ENCODE results near the gene OR6Y1. TPM values are rescaled to one million over a fixed set of nuclear protein-coding genes. Genes with fewer than 3 reads are reported as not detected.

The OR6Y1 gene
- total RNA-seq, result not detected in 2 replicates

GRCh38 chr1:158554352-158554751 lies at the start of gene OR6Y1:
Gene OR6Y1 (minus strand): TSS chr1:158554405. CDS start chr1:158548105, 6,300 bp downstream.
- no peak for DNase-seq (ENCODE audit: low read depth)

- DNase-seq (ENCODE audit: low read depth), result no peak
Measured at GRCh38 chr1:158600735-158601134, 46.5 kb upstream of the OR6Y1 start.

DNA sequence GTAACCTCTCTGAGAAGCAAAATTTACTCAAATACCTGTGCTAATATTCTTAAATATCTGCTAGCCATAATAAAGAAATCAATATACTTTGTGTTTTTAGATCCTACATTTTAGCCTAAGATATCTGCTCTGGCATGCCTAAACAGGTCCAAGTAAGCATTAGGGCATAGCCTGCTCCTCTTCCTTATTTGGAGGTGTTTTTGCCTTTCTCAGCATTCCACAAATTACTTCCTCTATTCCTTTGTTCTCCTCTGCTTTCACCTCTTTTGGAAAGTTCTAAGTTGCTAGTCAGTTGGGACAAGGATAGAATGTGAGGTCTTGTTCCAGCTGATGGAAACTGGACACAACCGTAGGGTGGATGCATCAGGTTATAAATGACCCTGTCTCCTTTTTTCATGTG lies 32.7 kb upstream of the OR6Y1 start:
- DNase-seq (ENCODE audit: low read depth), result no peak

- no peak for DNase-seq (ENCODE audit: low read depth)
Measured at GRCh38 chr1:158583962-158584361, 29.8 kb upstream of the OR6Y1 start.

GRCh38 chr1:158579733-158580132 lies 25.5 kb upstream of the OR6Y1 start, which contains the start of gene OR10X1:
Gene OR10X1 (minus strand): TSS chr1:158579899. CDS start chr1:158579899, 0 bp downstream.
- no peak for DNase-seq (ENCODE audit: low read depth)

GRCh38 chr1:158577561-158577960 lies 23.4 kb upstream of the OR6Y1 start:
- no peak for DNase-seq (ENCODE audit: low read depth)

DNA sequence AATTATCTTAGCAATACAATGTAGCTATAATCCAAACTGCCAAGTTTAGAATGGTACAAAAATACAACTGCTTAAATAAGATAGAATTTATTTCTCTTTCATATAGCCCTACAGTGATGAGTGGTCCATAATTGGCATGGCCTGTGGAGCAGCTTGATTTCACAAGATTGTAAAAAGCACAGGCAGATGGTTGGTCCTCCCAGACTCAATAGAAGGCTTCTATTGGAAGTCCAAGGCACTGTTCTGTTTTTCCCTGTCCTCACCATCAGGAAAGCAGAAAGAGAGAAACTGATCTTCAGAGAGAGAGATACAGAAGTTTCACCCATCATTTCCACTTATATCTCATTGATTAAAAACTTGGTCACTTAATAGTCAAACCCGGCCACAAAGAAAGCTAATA lies 18.0 kb upstream of the OR6Y1 start:
- DNase-seq (ENCODE audit: low read depth), result no peak

DNA sequence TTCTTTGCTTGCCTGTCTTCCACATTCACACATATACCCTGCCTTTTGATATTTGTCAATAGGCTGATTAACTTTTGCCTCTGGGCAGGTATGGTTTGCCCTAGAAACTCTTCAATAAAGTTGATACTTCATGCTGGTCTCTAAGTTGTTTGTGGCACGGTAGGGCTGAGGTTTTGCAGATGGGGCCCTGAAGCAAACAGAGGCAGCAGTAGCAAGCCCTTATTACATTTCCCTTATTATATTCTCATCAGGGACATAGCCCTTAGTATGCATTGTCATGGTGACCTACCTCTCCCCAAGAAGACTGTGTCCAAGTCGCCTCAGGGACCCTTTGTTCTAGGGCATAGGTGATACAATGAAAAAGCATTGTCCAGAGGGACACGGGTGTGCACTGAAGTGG lies 16.3 kb upstream of the OR6Y1 start, which contains the start of gene OR6P1:
OR6P1 (minus strand) TSS at position 101 of the 400 bp plus-strand sequence. CDS start 6,976 bp downstream, outside the sequence.
- no peak for DNase-seq (ENCODE audit: low read depth)

DNA sequence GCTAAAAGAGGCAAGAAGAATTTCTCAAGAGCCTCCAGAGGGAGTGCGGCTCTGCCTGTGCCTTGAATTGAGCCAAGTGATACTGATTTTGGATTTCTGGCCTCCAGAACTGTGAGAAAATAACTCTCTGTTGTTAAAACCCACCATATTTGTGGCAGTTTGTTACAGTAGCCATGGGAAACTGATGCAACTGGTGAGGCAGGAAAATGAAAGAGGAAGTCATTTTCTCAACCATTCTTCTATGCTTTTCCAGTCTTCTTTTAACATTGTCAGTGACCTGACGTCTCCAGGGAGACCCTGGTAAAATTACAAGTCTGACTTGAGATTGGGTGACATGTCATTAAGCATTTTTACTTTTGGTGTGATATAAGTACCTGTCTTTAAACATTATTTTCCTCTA lies 10.4 kb upstream of the OR6Y1 start:
- no peak for DNase-seq (ENCODE audit: low read depth)

GRCh38 chr1:158563853-158564252 lies 9.6 kb upstream of the OR6Y1 start:
- no peak for DNase-seq (ENCODE audit: low read depth)

GRCh38 chr1:158559696-158560095 lies 5.5 kb upstream of the OR6Y1 start:
- DNase-seq (ENCODE audit: low read depth), result no peak

GRCh38 chr1:158552296-158552695 lies 1.9 kb downstream of the OR6Y1 start:
- no peak for DNase-seq (ENCODE audit: low read depth)

GRCh38 chr1:158547533-158547932 lies 6.7 kb downstream of the OR6Y1 start:
- no peak for DNase-seq (ENCODE audit: low read depth)

GRCh38 chr1:158537609-158538008 lies 16.6 kb downstream of the OR6Y1 start:
- no peak for DNase-seq (ENCODE audit: low read depth)

DNA sequence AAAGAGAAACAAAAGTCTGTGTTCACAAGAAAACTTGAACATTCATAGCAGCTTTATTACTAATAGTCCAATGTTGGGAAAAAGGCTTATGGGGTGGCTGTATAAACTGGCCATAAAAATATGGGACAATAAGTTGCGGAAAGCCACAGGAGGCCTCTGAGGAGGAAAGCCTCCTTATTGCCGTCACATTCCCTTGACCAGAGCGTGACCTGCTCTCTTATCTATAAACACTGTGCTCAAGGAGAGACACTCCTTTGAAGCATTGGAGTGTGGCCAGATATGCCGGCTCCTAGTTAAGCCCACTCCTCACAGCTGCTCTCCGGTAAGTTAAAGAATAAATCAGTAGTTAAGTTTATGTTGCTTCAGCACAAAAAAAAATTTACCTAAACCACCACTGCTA lies 19.7 kb downstream of the OR6Y1 start:
- no peak for DNase-seq (ENCODE audit: low read depth)

- DNase-seq (ENCODE audit: low read depth), result peak; percentile 37
Measured at GRCh38 chr1:158527190-158527815, 26.9 kb downstream of the OR6Y1 start.

GRCh38 chr1:158521666-158522058 lies 32.5 kb downstream of the OR6Y1 start:
- DNase-seq (ENCODE audit: low read depth), result no peak

DNA sequence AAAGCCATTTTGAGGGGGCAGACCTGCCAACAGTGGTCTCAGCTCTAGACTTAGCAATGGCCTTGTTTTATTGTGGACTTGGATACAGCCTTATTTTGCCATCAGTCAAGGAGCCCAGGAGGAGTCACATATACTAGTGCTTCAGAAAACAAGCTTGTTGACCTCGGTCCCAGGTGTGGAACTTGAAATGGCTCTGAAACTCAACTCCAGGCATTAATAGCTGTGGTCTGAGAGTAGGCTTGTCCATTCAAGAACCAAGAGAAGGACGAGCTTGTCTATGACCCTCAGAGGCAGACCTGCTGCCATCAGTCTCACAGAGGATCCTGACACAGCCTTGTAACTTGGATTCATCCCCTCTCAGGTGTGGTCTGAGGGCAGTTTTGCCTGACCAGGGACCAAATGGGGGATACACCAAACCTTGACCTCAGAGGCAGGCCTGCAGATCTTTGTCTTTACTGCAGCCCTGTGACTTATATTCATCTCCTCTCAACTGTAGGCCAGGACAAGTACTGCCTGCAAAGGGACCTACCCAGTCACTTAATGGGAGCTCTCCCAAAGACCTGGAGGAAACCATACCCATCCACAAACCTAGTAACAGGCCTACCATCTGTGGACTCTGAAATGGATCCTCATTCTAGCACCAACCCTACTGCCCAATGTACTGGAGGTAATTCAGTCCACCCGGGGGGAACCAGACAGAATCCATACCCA lies 33.1 kb downstream of the OR6Y1 start:
- DNase-seq (ENCODE audit: low read depth), result no peak

DNA sequence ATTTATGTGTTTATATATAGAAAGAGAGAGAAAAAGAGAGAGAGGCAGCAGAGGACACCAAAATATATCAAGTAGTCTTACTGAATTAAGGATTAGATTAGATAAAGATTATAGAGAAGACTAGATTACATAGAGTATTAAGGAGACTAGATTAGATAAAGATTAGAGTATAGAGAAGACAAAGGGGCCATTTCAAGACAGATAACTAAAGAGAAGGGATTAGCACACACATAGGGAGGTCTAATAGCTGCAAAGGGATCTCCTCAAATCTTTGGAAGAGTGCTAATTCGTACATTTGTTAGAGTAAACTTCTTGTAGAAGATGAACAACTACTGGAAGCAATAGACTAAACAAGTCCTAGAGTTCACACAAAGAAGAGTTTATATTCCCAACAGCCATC lies 34.2 kb downstream of the OR6Y1 start:
- no peak for DNase-seq (ENCODE audit: low read depth)

GRCh38 chr1:158516966-158517365 lies 37.2 kb downstream of the OR6Y1 start:
- no peak for DNase-seq (ENCODE audit: low read depth)

- DNase-seq (ENCODE audit: low read depth), result no peak
Measured at GRCh38 chr1:158509471-158510156, 44.6 kb downstream of the OR6Y1 start.

GRCh38 chr1:158507511-158507910 lies 46.7 kb downstream of the OR6Y1 start:
- no peak for DNase-seq (ENCODE audit: low read depth)
